Endodermal cell (in vitro differentiated cells): Measurements from ENCODE around the gene PTGDR2. TPM values are rescaled to one million over a fixed set of nuclear protein-coding genes. Genes with fewer than 3 reads are reported as not detected.
A peak's percentile ranks its signal among the peaks of the same experiment; 100 is the strongest.

Experiments
- DNase-seq: peaks from one replicate; pipeline ENCODE4 v3.0.0-alpha.2; 2017
- H3K27ac ChIP-seq: 2 replicates; pipeline ENCODE4 v1.5.1; 2013; ENCODE audit warnings: mild to moderate bottlenecking, low read depth, low read length, moderate library complexity
- H3K27me3 ChIP-seq: 2 replicates; pipeline ENCODE4 v1.6.1; 2013; ENCODE audit warnings: mild to moderate bottlenecking, low read length, moderate library complexity; ENCODE audit not compliant: insufficient read depth, control insufficient read depth, poor library complexity, severe bottlenecking
- H3K36me3 ChIP-seq: 2 replicates; pipeline ENCODE4 v1.7.0; 2013; ENCODE audit warnings: mild to moderate bottlenecking, low read length, moderate library complexity; ENCODE audit not compliant: control insufficient read depth, insufficient read depth
- H3K4me1 ChIP-seq: one replicate; pipeline ENCODE4 v1.7.0; 2013; ENCODE audit warnings: low read length; ENCODE audit not compliant: control insufficient read depth, insufficient read depth
- H3K4me3 ChIP-seq: 2 replicates; pipeline ENCODE4 v1.5.1; 2013; ENCODE audit warnings: mild to moderate bottlenecking, low read length, moderate library complexity
- H3K9ac ChIP-seq: 2 replicates; pipeline ENCODE4 v1.6.1; 2013; ENCODE audit warnings: mild to moderate bottlenecking, low read length, moderate library complexity; ENCODE audit not compliant: poor library complexity, severe bottlenecking; ENCODE audit errors: extremely low read depth
- H3K9me3 ChIP-seq: 2 replicates; pipeline ENCODE4 v1.6.1; 2013; ENCODE audit warnings: mild to moderate bottlenecking, low read length, moderate library complexity; ENCODE audit not compliant: control insufficient read depth
- H3K27ac Mint-ChIP-seq: 2 replicates; pipeline ENCODE4 v1.8.0; 2020; ENCODE audit warnings: mixed read lengths
- H3K27me3 Mint-ChIP-seq: 2 replicates; pipeline ENCODE4 v1.8.0; 2021; ENCODE audit warnings: mild to moderate bottlenecking, mixed read lengths; ENCODE audit not compliant: insufficient read depth
- H3K36me3 Mint-ChIP-seq: 2 replicates; pipeline ENCODE4 v1.8.0; 2020; ENCODE audit warnings: low read depth, mixed read lengths
- H3K4me1 Mint-ChIP-seq: 2 replicates; pipeline ENCODE4 v1.8.0; 2020; ENCODE audit warnings: mixed read lengths
- H3K4me3 Mint-ChIP-seq: 2 replicates; pipeline ENCODE4 v1.8.0; 2020; ENCODE audit warnings: mild to moderate bottlenecking, moderate library complexity, mixed read lengths
- H3K9me3 Mint-ChIP-seq: 2 replicates; pipeline ENCODE4 v1.8.0; 2020; ENCODE audit warnings: mild to moderate bottlenecking, mixed read lengths
- CTCF ChIP-seq: fragments of 200-600 bp; sonication (generic); conservative IDR thresholded peaks from 2 replicates; pipeline ENCODE4 v1.5.0; 2021; ENCODE audit warnings: antibody characterized with exemption, mild to moderate bottlenecking
- WGBS, 2 experiments: methylation state at CpG; one replicate each; pipeline versions ENCODE4 v1.1.5 to v1.1.7; 2013; ENCODE audit warnings: missing lambda C conversion rate in 2 of 2, mixed read lengths in 1 of 2; ENCODE audit not compliant: insufficient coverage in 1 of 2, insufficient read length in 1 of 2; 5-methylcytosine and 5-hydroxymethylcytosine counted together
- total RNA-seq, 2 donors: library from RNA; stranded (reverse); fragmentation: NEBNext Ultra II Directional in 1 of 2; extraction: Animal tissue kit (Norgen Biotek cat#: 25700) in 1 of 2; gene quantifications; 2 replicates in 1 of 2; 3 replicates in 1 of 2; pipeline ENCODE4 v1.2.1, GENCODE V29; 2021

Gene PTGDR2
- total RNA-seq, 2 donors from 2014 or later = 0.15 TPM; not detected in 1

GRCh38 chr11:60840470-60841430 is 15.0 kb downstream of the PTGDR2 start:
- Histone ChIP-seq H3K9me3 (no peaks in the 10 kb centered on the region), H3K9ac (no peak overlapping the region), H3K36me3 (no peaks in the 10 kb centered on the region), H3K4me1 (peaks cover 15% of the 10 kb centered on the region), H3K4me3 (peak overlapping the region; percentile 94), H3K27me3 (no peaks in the 10 kb centered on the region), H3K27ac (no peak overlapping the region)
- no peak for DNase-seq
- Mint-ChIP-seq H3K4me3 (no peak overlapping the region), H3K27ac (peak overlapping the region; percentile 91), H3K27me3 (peaks cover 8% of the 10 kb centered on the region), H3K9me3 (no peaks in the 10 kb centered on the region), H3K36me3 (peaks cover 2% of the 10 kb centered on the region), H3K4me1 (peaks cover 46% of the 10 kb centered on the region)
- WGBS, 2 experiments = 91 to 93% methylated on average over 11 to 14 of the region's 14 CpGs
- no peak for TF ChIP-seq CTCF

- H3K9ac ChIP-seq = no peak overlapping the region
- H3K27ac Mint-ChIP-seq = no peak overlapping the region
- peaks cover 30% of the 10 kb centered on the region for H3K27me3 Mint-ChIP-seq
- peak; percentile 73 for TF ChIP-seq CTCF
- H3K36me3 Mint-ChIP-seq = no peaks in the 10 kb centered on the region
- H3K27ac ChIP-seq = no peak overlapping the region
- H3K9me3 Mint-ChIP-seq = no peaks in the 10 kb centered on the region
- WGBS, 2 experiments = 72 to 81% methylated on average over 6 to 7 of the region's 7 CpGs
- no peak overlapping the region for H3K4me3 ChIP-seq
- H3K4me1 Mint-ChIP-seq = peaks cover 23% of the 10 kb centered on the region
- H3K4me3 Mint-ChIP-seq = no peak overlapping the region
- no peaks in the 10 kb centered on the region for H3K36me3 ChIP-seq
- H3K9me3 ChIP-seq = no peaks in the 10 kb centered on the region
- peaks cover 6% of the 10 kb centered on the region for H3K4me1 ChIP-seq
- H3K27me3 ChIP-seq = peaks cover 18% of the 10 kb centered on the region
- peak; percentile 77 for DNase-seq
These were observed 17.6 kb downstream of the PTGDR2 start for GRCh38 chr11:60838132-60838531.

GRCh38 chr11:60836866-60837515 is 18.8 kb downstream of the PTGDR2 start:
- H3K9me3 ChIP-seq = no peaks in the 10 kb centered on the region
- Mint-ChIP-seq H3K27me3 (peaks cover 38% of the 10 kb centered on the region), H3K4me1 (peaks cover 18% of the 10 kb centered on the region), H3K27ac (no peak overlapping the region), H3K9me3 (no peaks in the 10 kb centered on the region), H3K4me3 (no peak overlapping the region), H3K36me3 (no peaks in the 10 kb centered on the region)
- DNase-seq = peak; percentile 60
- no peak overlapping the region for H3K9ac ChIP-seq
- H3K4me3 ChIP-seq = no peak overlapping the region
- H3K27me3 ChIP-seq = peaks cover 29% of the 10 kb centered on the region
- no peaks in the 10 kb centered on the region for H3K36me3 ChIP-seq
- TF ChIP-seq CTCF = no peak
- no peak overlapping the region for H3K27ac ChIP-seq
- H3K4me1 ChIP-seq = peaks cover 6% of the 10 kb centered on the region
- WGBS, 2 experiments = 65 to 79% methylated on average over 9 of the region's 9 CpGs
